Measurements from ENCODE around the gene SENP6. TPM values are rescaled to one million over a fixed set of nuclear protein-coding genes. Genes with fewer than 3 reads are reported as not detected.
"Not testable (repeated sequence)": the region's sequence is repeated elsewhere in the genome, so short reads cannot be mapped to it uniquely, and the experiment has no call there.

SENP6 gene, protein sequence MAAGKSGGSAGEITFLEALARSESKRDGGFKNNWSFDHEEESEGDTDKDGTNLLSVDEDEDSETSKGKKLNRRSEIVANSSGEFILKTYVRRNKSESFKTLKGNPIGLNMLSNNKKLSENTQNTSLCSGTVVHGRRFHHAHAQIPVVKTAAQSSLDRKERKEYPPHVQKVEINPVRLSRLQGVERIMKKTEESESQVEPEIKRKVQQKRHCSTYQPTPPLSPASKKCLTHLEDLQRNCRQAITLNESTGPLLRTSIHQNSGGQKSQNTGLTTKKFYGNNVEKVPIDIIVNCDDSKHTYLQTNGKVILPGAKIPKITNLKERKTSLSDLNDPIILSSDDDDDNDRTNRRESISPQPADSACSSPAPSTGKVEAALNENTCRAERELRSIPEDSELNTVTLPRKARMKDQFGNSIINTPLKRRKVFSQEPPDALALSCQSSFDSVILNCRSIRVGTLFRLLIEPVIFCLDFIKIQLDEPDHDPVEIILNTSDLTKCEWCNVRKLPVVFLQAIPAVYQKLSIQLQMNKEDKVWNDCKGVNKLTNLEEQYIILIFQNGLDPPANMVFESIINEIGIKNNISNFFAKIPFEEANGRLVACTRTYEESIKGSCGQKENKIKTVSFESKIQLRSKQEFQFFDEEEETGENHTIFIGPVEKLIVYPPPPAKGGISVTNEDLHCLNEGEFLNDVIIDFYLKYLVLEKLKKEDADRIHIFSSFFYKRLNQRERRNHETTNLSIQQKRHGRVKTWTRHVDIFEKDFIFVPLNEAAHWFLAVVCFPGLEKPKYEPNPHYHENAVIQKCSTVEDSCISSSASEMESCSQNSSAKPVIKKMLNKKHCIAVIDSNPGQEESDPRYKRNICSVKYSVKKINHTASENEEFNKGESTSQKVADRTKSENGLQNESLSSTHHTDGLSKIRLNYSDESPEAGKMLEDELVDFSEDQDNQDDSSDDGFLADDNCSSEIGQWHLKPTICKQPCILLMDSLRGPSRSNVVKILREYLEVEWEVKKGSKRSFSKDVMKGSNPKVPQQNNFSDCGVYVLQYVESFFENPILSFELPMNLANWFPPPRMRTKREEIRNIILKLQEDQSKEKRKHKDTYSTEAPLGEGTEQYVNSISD
- total RNA-seq (2014; rRNA removed; shearing (Covaris generic)), result 52.8 and 63.1 TPM in 2 replicates

DNA sequence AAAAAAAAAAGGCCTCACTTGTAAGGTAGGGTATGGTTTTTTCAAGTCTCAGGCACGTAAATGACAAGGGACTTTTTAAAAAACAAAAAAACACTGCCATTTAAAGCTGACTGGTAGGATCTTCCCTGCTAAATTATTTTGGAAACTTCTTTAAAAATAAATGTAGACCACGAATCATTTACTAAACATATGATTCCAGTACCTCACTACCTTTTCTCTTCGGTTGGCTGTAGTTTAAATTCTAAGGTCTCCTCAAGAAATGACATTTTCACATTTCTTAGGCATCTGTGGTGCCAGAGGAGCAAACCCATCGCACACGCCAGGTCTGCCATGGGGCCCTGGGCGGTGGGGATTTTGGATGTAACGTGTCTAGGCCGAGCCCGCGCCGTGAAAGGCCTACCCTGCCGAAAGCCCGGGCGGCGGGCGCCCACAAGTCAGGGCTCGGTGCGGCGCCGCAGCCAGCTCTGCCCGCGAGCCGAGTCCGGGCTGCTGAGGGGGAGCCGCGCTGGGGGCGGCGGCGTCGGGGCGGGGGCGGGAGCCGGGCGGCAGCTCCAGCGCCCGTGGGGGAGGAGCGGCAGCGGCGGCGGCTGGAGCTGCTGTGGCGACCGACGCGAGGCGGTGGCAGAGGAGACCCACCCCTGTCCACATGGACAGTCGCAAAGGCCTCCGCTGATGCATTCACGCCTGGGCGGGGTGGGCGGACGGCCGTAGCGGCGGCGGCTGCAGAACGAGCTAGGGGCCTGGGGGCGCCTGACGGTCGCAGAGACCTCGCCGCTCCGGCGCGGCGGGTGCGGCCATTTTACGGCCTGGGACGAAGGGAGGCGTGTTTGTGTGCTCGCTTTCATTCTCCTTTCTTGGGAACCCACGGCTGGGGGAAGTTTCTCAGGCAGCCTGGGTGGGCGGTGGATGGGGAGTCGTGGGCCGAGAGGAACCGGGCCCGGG is at the start of gene SENP6:
Gene SENP6, plus strand, starts transcription at position 577 of the 942 bp plus-strand sequence. CDS start 645 bp downstream, outside the sequence.
- peak; percentile 48 for DNase-seq (ENCODE audit: low spot score)

DNA sequence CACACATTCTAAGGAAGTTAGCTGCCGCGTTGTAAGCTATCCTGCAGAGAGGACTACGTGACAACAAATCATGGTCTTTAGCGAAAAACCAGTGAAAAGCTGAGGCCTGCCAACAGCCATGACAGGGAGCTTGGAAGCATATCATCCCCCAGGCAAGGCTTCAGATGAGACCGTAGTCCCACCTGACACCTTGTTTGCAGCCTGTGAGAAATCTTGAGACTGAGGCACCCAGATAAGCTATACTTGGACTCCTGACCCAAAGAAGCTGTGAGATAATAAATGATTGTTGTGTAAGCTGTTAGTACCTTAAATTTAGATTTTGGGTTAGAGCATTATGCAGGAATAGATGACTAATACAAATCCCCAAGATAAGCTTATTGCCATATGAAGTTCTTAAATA is 45.4 kb upstream of the SENP6 start:
- DNase-seq (ENCODE audit: low spot score), result no peak

DNA sequence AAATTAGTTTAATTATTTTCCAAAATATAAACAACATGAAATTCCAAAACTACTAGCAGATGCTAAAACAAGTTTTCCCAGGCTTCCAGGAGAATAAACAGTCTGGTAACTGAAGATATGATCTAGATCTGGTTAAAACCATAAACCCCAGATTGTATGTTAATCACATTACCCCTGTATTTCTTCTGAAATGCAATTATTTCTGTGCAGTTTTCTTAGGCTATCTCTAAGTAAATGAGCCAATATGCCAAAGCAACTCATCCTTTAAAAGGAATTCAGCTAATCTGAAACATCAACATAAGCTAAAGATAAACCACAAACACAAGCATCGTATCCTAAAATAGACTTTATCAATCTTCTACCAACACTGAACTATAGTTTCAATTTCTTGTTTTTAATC is 44.6 kb upstream of the SENP6 start:
- no peak for DNase-seq (ENCODE audit: low spot score)

DNA sequence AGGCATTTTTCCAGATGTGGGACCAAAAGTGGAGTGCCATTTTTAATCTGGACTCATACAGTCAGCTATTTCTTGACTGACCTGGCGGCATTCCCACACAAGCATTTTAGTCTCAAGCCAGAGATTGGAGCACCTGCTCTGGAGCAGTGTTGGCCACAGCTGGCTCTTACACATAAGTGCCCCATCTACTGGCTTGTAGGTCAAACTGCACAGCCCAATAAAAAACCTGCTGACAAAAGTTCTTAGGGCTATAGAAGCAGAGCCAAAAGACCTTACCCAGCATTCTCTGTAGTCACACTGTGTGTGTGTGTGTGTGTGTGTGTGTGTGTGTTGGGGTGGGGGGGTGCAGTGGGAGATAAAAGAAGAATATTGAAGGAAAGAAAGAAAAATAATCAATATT is 38.6 kb upstream of the SENP6 start:
- DNase-seq (ENCODE audit: low spot score), result peak; percentile 35

DNA sequence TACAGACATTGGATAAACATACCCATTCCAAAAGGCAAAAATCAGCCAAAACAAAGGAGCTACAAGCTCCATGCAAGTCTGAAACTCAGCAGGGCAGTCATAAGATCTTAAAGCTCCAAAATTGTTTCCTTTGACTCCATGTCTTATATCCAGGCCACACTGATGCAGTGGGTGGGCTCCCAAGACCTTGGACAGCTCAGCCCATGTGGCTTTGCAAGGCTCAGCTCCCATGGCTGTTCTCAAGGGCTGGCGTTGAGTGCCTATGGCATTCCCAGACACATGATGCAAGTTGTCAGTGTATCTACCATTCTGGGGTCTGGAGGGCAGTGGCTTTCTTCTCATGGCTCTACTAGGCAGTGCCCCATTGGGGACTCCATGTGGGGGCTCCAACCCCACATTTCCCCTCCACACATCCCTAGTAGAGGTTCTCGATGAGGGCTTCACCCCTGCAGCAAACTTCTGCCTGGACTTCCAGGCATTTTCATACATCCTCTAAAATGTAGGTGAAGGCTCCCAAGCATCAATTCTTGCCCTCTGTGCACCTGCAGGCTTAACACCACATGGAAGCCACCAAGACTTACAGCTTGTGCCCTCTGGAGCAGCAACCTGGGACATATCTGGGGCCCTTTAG is 35.4 kb upstream of the SENP6 start:
- no peak for DNase-seq (ENCODE audit: low spot score)

DNA sequence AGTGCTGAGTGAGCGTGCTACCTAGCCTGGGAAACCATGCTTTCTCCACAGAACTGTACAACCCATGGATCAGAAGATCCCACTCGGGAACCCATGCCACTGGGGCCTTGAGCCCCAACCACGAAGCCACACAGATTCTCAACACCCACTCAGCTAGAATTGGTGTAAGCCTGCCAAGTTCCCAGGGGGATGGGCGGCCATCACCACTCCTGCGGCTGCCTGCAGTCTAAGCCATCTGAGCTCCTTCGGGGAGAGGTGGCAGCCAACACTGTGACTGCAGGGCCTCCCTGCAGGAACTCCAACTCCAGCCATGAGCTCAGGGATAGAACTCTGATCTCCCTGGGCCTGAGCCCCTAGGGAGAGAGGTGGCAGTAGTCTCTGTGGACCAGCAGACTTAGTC is 33.6 kb upstream of the SENP6 start:
- no peak for DNase-seq (ENCODE audit: low spot score)

DNA sequence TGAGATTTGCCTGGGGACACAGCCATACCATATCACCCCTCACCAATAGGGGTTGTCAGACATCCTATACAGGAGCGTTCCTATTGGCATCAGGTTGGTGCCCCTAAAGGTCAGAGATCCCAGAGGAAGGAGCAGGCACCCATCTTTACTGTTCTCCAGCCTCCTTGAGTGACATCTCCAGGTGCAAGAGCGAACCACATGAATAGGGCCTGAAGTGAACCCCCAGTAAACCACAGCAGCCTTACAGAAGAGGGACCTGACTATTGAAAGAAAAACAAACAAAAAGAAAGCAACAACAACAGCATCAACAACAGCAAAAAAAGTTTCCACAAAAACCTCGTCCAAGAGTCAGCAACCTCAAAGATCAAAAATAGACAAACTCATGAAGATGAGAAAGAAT is 32.7 kb upstream of the SENP6 start:
- DNase-seq (ENCODE audit: low spot score), result no peak

DNA sequence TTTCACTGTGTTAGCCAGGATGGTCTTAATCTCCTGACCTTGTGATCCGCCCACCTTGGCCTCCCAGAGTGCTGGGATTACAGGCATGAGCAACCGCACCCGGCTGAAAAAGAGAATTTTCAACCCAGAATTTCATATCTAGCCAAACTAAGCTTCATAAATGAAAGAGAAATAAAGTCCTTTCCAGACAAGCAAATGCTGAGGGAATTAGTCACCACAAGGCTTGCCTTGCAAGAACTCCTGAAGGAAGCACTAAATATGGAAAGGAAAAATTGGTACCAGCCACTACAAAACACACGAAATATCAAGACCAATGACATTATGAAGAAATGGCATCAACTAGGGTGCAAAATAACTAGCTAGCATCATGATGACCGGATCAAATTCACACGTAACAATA is 31.0 kb upstream of the SENP6 start:
- not testable (repeated sequence) for DNase-seq (ENCODE audit: low spot score)

DNA sequence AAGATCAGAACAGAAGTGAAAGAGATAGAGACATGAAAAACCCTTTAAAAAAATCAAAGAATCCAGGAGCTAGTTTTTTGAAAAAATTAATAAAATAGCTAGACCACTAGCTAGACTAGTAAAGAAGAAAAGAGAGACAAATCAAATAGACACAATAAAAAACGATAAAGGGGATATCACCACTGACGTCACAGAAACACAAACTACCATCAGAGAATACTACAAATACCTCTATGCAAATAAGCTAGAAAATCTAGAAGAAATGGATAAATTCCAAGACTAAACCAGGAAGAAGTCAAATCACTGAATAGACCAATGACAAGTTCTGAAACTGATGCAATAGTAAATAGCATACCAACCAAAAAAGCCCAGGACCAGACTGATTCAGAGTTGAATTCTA is 29.6 kb upstream of the SENP6 start:
- no peak for DNase-seq (ENCODE audit: low spot score)

DNA sequence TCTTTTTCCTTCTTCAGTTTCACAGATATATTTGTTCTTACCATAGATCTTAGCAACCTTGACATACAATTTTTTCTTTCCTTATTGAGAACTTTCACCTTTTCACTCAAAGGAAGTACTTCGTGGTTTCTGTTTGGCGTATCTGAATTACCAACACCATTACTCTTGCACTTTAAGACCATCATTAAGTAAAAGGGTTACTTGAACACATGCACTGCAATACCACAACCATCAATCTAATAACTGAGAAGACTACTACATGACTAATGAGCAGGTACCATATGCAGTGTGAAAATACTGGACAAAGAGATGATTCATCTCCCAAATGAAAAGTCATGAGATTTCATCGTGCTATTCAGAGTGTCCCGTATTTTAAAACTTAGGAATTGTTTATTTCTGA is 21.7 kb upstream of the SENP6 start:
- DNase-seq (ENCODE audit: low spot score), result peak; percentile 26

DNA sequence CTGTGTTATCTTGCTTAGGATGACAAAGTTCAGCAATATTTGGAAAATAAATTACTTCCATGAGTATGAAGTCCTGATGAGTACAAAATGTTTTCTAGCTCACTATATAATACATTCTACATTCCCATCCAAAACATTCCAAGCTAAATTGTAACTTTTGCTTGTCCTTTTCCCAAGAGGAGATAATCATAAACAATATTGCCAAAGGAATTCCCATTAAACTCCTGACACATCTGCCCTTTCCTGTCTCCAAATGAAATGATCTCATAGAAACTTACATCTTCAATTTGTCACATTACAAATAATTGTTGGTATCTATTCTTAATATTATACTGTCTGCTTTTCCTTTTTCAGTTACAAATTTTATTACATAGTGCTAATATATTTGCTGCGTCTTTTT is 20.4 kb upstream of the SENP6 start:
- DNase-seq (ENCODE audit: low spot score), result no peak

DNA sequence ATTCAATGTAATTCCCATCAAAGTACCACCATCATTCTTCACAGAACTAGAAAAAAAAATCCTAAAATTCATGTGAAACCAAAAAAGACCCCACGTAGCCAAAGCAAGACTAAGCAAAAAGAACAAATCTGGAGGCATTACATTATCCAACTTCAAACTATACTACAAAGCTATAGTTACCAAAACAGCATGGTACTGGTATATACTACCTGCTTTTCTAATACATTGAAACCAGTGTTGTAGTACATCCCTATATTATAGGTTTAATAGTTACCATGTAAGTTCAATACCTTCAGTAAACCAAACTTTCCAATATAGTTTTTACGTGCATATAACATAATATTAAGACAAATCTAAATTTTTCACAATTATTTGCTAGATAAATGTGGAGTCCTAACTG is 17.1 kb upstream of the SENP6 start:
- DNase-seq (ENCODE audit: low spot score), result not testable (repeated sequence)

DNA sequence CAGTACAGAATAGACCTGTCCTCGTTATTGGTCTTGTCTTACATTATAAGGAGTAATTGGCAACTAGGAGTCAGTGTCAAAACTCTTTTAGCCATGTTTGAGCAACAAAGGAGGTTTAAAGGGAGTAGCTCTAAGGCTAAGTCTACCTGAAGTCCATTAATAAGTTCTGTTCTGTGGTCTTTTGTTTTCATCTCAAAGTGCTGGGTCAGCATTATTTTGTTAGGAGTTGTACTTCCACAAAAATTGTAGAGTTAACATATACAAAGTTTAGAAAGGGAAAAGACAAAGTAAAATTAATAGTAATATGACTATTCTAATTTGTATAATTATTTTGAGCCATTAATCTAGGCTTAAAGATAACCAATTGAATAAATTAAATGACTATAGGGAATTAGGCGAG is 12.7 kb upstream of the SENP6 start:
- DNase-seq (ENCODE audit: low spot score), result no peak

DNA sequence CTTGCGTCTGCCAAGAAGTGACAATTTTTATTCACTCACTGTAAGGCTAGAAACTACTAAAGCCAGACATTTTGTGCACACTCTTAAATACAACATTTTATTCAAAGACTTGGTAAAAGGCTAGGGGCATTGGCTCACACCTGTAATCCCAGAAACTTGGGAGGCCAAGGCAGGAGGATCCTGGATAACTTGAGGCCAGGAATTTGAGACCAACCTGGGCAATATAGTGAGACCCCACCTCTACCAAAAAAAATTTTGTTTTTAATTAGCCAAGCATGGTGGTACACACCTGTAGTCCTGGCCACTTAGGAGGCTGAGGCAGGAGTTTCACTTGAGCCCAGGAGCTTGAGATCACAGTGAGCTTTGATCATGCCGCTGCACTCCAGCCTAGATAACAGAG is 11.3 kb upstream of the SENP6 start:
- DNase-seq (ENCODE audit: low spot score), result no peak

DNA sequence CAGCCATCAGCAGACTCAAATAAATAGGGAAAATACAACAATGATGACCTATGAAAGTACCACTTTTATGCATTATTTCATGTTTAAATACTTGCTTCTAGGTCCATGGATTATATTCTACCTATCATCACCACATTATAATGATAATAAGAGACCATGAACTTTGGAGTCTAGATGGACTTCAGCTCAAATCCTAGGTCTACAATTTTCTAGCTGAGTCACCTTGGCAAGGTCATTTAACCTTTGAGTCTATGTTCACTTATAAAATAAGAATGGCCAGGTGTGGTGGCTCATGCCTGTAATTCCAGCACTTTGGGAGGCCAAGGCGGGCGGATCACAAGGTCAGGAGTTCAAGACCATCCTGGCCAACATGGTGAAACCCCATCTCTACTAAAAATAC is 5.3 kb upstream of the SENP6 start:
- DNase-seq (ENCODE audit: low spot score), result not testable (repeated sequence)

DNA sequence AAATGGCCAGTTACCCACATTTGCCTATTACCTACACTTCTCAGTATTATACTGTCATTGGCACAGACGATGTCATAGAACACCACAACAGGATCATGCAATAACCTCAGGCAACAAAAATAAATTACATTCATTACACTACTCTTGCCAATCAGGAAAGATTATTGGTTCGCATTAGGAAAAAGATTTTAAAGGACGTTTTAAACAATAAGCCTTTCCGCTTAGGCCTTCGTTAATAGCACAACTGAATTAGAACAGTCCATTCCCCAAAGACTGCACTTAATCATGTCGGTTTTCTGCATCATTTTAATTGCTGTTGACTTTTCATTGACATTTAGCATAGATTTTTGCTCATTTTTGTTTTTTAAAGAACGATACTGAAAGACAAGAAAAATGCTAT is 912 bp upstream of the SENP6 start:
- no peak for DNase-seq (ENCODE audit: low spot score)

DNA sequence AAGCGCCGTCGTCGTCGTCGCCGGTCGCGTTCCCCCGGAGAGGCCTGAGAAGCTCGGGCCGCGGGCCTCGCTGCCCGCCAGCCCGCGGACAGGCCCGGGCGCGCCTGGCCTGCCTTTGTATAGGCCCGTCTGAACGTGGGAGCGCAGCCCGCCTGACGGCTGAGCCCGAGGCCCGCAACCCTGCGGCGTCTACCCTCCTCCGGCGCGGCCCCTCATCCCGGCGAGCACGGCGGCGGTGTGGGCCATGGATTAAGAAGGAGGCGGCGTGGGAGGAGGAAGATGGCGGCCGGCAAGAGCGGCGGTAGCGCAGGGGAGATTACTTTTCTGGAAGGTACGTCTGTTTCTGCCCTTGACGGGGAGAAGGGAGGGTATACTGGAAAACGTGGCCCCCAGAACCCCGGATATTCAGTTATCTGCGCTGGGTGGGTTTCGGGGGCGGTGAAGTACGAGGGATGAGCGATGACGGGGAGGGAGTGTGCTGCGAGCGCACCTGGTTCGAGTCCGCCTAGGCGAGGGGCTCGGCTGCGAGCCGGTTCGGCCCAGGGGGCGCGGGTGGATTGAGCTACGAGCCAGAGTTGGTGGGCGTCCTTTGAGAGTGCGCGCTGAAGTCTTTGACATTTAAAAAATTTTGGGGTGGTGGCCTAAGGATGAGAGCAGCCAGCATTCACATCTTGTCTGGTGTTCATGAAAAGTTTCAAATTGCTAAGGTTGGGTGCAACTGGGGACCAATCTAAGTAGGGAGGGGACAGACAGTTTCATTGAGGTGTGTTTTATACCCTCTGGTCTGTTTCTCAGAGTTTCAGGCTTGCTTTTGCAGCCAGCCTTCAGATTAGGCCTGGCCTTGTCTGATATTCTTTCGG is 796 bp downstream of the SENP6 start:
- DNase-seq (ENCODE audit: low spot score), result peak; percentile 7

DNA sequence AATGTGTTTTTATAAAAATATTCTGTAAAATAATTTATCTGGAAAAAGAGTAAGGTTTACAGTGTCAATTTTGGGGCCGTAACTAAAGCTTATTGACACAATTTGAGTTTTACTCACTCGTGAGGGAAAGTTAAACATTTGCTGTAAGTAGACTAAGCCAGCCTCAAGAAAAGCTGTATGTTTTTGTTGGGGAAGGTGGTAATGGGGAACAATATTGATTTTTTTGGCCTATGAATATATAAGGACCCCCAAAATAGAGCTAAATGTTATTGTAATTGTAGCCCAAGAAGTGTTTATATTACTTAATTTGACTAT is 1.4 kb downstream of the SENP6 start:
- no peak for DNase-seq (ENCODE audit: low spot score)

DNA sequence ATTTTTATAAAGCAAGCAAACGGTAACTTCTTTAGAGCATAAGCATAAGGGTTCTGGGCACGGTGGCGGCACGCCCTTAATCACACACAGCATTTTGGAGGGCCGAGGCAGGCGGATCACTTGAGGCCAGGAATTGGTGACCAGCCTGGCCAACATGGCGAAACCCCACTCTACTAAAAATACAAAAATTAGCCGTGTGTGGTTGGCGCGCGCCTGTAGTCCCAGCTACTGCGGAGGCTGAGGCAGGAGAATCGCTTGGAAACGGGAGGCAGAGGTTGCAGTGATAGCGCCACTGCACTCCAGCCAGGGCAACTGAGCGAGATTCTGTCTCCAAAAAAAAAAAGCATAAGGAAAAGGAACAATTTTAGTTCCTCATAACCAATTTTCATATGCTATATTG is 2.6 kb downstream of the SENP6 start:
- DNase-seq (ENCODE audit: low spot score), result no peak

DNA sequence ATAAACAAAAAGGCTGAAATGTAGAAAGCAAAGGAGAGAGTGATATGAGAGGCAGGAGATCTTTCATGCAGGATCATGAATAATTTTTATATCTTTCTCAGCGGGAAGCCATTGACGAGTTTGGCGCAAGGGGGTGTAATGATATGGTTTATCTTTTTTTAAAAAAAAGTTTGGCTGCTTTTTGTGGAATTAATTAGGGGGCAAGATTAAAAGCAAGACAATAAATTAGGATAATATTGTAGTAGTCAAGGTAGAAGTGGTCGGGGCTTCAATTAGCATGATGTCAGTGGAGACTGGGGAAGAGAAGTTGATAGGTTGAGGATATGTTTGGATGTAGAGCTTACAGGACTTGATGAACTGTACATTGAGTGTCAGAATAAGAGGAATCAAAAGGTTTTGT is 4.0 kb downstream of the SENP6 start:
- DNase-seq (ENCODE audit: low spot score), result no peak
